Hepatocyte (in vitro differentiated cells): Measurements from ENCODE around the gene KCNK4. TPM values are rescaled to one million over a fixed set of nuclear protein-coding genes. Genes with fewer than 3 reads are reported as not detected.
A peak's percentile ranks its signal among the peaks of the same experiment; 100 is the strongest.

Experiments
- DNase-seq: peaks from one replicate; pipeline ENCODE4 v3.0.0-alpha.2; 2016; ENCODE audit warnings: low spot score
- H2AFZ ChIP-seq: fragments of 200-600 bp; sonication (generic); 2 replicates; pipeline ENCODE4 v1.6.0; 2016; ENCODE audit warnings: antibody characterized with exemption, mild to moderate bottlenecking
- H3K27ac ChIP-seq: fragments of 200-600 bp; sonication (generic); 2 replicates; pipeline ENCODE4 v1.5.1; 2016; ENCODE audit warnings: mild to moderate bottlenecking
- H3K27me3 ChIP-seq: fragments of 200-600 bp; sonication (generic); 2 replicates; pipeline ENCODE4 v1.6.1; 2016
- H3K36me3 ChIP-seq: fragments of 200-600 bp; sonication (generic); replicated peaks from 2 replicates; pipeline ENCODE4 v1.5.1; 2016; ENCODE audit warnings: low read depth; ENCODE audit not compliant: insufficient read depth
- H3K4me1 ChIP-seq: fragments of 200-600 bp; sonication (generic); 2 replicates; pipeline ENCODE4 v1.5.1; 2016; ENCODE audit warnings: mild to moderate bottlenecking, moderate library complexity; ENCODE audit not compliant: insufficient read depth
- H3K4me2 ChIP-seq: fragments of 200-600 bp; sonication (generic); 2 replicates; pipeline ENCODE4 v1.6.0; 2016
- H3K4me3 ChIP-seq: fragments of 200-600 bp; sonication (generic); 2 replicates; pipeline ENCODE4 v1.5.1; 2016; ENCODE audit warnings: mild to moderate bottlenecking
- H3K79me2 ChIP-seq: fragments of 200-600 bp; sonication (generic); 2 replicates; pipeline ENCODE4 v1.6.0; 2017; ENCODE audit warnings: mild to moderate bottlenecking
- H3K9me2 ChIP-seq: fragments of 200-600 bp; sonication (generic); replicated peaks from 2 replicates; pipeline ENCODE4 v1.6.0; 2017; ENCODE audit warnings: mild to moderate bottlenecking; ENCODE audit not compliant: insufficient read depth
- H3K9me3 ChIP-seq: fragments of 200-600 bp; sonication (generic); 2 replicates; pipeline ENCODE4 v1.5.1; 2016; ENCODE audit warnings: low read depth, mild to moderate bottlenecking
- H4K20me1 ChIP-seq: fragments of 200-600 bp; sonication (generic); 2 replicates; pipeline ENCODE4 v1.6.0; 2016; ENCODE audit warnings: mild to moderate bottlenecking; ENCODE audit not compliant: insufficient read depth, poor library complexity, severe bottlenecking
- EZH2 ChIP-seq: fragments of 200-600 bp; sonication (generic); IDR thresholded peaks from 2 replicates; pipeline ENCODE4 v1.6.1; 2016; ENCODE audit warnings: antibody characterized with exemption, mild to moderate bottlenecking, borderline replicate concordance
- EZH2phosphoT487 ChIP-seq: fragments of 200-600 bp; sonication (generic); IDR thresholded peaks from one replicate; pipeline ENCODE4 v1.6.1; 2018; ENCODE audit warnings: antibody characterized with exemption, mild to moderate bottlenecking, low read depth, moderate library complexity; ENCODE audit not compliant: unreplicated experiment, severe bottlenecking
- WGBS: methylation state at CpG from one replicate; pipeline ENCODE4 v1.1.6; 2016; ENCODE audit warnings: low lambda C conversion rate; ENCODE audit errors: missing lambda C conversion rate; 5-methylcytosine and 5-hydroxymethylcytosine counted together
- polyA plus RNA-seq: library from polyadenylated mRNA; unstranded; fragments of >200 nt; fragmentation: Nextera tagmentation; extraction: Ambion mirVana; gene quantifications from 2 replicates; pipeline ENCODE4 v1.2.1, GENCODE V29; 2016
- total RNA-seq: library from RNA; depleted of rRNA; stranded (reverse); fragments of >200 nt; gene quantifications from 2 replicates; pipeline ENCODE4 v1.2.3, GENCODE V29; 2014
- TF ChIP-seq, protein P1 (sequence below): fragments of 200-600 bp; sonication (generic); IDR thresholded peaks from 2 replicates; pipeline ENCODE4 v1.5.1; 2016; ENCODE audit warnings: antibody characterized with exemption, mild to moderate bottlenecking; ENCODE audit not compliant: poor library complexity

KCNK4 gene
- total RNA-seq: not detected in 2 replicates
- not detected in 2 replicates for polyA plus RNA-seq

DNA sequence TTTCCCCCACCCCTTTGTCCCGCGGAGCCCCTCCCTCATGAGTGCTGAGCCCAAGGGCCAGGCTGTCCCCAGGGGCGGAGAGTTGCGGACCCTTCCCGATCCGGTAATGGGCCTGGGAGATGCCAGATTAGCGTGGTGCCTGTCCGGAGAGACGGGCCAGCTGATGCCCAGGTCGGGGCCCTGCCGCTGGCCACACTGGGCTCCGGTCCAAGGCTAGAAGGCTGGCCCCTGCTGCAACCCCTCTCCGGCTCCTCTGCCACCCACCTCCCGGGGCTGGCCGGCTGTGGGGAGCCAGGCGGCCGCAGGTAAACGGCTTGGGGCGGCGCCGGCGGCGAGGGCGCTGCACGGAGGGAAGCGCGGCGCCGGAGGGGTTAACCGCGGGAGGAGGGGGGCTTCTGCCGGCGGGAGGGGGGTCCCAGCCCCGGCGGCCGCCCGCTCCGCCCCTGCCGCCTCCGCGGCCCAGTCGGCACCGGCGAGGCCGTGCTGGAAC lies at the start of gene KCNK4:
TSS of gene KCNK4 (plus strand) at position 41 of the 490 bp plus-strand sequence. CDS start 1,717 bp downstream, outside the sequence.
- Histone ChIP-seq H3K4me2 (peak within 1 kb of the TSS; percentile 89), H3K9me2 (no peaks in the 10 kb centered on the region), H3K4me1 (peaks cover 6% of the 10 kb centered on the region), H3K4me3 (peak within 1 kb of the TSS; percentile 23), H3K9me3 (no peaks in the 10 kb centered on the region), H3K27ac (no peak within 1 kb of the TSS), H3K79me2 (no peaks in the 10 kb centered on the region), H4K20me1 (no peaks in the 10 kb centered on the region), H3K36me3 (no peaks in the 10 kb centered on the region), H2AFZ (no peak within 1 kb of the TSS), H3K27me3 (peaks cover 66% of the 10 kb centered on the region)
- WGBS: 4% methylated on average over 22 of the region's 45 CpGs
- no peak for DNase-seq
- TF ChIP-seq EZH2phosphoT487 (no peak), EZH2 (peak; percentile 67)
- TF ChIP-seq, protein P1, sequence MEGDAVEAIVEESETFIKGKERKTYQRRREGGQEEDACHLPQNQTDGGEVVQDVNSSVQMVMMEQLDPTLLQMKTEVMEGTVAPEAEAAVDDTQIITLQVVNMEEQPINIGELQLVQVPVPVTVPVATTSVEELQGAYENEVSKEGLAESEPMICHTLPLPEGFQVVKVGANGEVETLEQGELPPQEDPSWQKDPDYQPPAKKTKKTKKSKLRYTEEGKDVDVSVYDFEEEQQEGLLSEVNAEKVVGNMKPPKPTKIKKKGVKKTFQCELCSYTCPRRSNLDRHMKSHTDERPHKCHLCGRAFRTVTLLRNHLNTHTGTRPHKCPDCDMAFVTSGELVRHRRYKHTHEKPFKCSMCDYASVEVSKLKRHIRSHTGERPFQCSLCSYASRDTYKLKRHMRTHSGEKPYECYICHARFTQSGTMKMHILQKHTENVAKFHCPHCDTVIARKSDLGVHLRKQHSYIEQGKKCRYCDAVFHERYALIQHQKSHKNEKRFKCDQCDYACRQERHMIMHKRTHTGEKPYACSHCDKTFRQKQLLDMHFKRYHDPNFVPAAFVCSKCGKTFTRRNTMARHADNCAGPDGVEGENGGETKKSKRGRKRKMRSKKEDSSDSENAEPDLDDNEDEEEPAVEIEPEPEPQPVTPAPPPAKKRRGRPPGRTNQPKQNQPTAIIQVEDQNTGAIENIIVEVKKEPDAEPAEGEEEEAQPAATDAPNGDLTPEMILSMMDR: no peak

DNA sequence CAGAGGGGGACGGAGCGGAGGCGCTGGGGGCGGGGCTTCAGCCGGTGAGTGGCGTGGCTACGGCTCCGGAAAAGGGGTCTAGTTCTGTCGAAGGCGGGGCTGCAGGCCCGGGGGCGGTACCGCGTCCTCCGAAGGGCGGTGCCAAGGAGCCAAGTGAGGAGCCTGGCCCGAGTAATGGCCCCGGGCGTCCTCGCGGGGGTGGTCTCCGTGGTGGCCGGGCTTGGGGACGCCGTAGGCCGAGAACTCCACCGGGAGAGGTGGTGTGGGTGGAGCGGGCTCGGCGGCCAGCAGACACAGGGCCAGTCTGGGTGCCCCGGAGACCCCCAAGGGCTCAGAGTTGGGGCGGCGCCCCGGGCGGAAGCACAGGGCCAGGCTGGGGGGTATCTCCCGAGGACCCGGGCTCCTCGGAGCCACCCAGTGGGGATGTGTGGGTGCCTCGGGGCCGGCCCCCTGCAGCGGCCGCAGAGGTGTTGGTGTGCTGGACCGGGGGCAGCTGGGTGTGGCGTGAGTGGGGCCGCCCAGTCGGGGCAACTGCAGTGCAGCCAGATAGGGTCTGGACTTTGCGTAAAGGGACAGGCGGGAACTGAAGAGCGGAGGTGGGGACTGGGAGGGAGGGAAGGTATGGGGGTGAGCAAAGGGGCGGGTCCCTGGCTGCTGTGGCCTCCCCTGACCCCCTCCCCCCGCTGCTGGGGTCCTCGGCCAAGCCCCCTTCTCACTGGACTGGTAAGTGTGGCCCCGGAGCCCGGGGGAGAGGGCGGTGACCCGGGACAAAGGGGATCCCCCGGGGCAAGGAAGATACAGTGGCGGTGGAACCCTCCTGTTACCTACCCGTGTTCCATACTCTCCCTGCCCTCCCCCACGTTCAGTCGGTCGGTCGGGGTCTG lies 49.4 kb upstream of the KCNK4 start:
- peak overlapping the region; percentile 32 for H3K4me3 ChIP-seq
- no peaks in the 10 kb centered on the region for H3K36me3 ChIP-seq
- no peaks in the 10 kb centered on the region for H4K20me1 ChIP-seq
- H3K4me2 ChIP-seq: peak overlapping the region; percentile 80
- H2AFZ ChIP-seq: no peak overlapping the region
- H3K9me2 ChIP-seq: no peaks in the 10 kb centered on the region
- H3K4me1 ChIP-seq: peaks cover 20% of the 10 kb centered on the region
- no peaks in the 10 kb centered on the region for H3K9me3 ChIP-seq
- under 1% methylated on average over 38 of the region's 63 CpGs for WGBS
- H3K27me3 ChIP-seq: no peaks in the 10 kb centered on the region
- TF ChIP-seq, protein P1: no peak
- TF ChIP-seq EZH2phosphoT487 (no peak), EZH2 (no peak)
- peak; percentile 79 for DNase-seq
- peaks cover 29% of the 10 kb centered on the region for H3K79me2 ChIP-seq
- peak overlapping the region; percentile 85 for H3K27ac ChIP-seq

DNA sequence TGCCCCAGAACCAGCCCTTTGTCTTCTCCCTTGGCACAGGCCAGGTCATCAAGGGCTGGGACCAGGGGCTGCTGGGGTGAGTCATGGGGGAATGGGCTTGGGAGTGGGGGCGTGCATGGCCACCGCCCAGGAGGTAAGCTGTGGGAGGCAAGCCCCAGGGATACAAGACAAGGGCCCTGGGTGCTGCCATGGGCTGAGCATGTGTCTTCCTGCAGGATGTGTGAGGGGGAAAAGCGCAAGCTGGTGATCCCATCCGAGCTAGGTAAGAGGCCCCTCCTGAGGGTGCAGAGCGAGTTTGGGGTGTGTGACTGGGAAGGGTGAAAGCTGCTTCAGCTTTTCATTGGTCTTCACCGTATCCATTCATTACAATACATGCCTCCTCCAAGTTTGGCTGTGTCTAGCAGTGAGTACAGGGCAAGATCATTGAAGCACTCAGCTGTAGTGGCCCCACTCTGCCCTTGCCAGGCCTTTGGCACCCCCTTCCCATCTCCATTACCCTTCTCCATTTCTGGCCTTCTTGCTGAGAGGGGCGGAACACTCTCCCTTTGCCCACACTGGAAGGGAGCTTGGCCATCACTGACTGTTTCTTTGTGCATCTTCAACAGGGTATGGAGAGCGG lies 47.8 kb upstream of the KCNK4 start:
- Histone ChIP-seq H3K9me3 (no peaks in the 10 kb centered on the region), H2AFZ (no peak overlapping the region), H3K9me2 (no peaks in the 10 kb centered on the region), H3K27ac (no peak overlapping the region), H3K4me1 (peaks cover 23% of the 10 kb centered on the region), H3K36me3 (no peaks in the 10 kb centered on the region), H3K27me3 (no peaks in the 10 kb centered on the region), H3K4me3 (no peak overlapping the region), H3K79me2 (peaks cover 29% of the 10 kb centered on the region), H3K4me2 (peak overlapping the region; percentile 80), H4K20me1 (no peaks in the 10 kb centered on the region)
- 93% methylated on average over 8 of the region's 8 CpGs for WGBS
- no peak for DNase-seq
- TF ChIP-seq EZH2 (no peak), EZH2phosphoT487 (no peak)
- TF ChIP-seq, protein P1: no peak
